ENCODE results near the gene SERGEF.
A peak's percentile ranks its signal among the peaks of the same experiment; 100 is the strongest.

- TF ChIP-seq POLR2AphosphoS5 (IDR thresholded peaks at IDR 0.05), result peak; percentile 30
- TF ChIP-seq, protein P1, sequence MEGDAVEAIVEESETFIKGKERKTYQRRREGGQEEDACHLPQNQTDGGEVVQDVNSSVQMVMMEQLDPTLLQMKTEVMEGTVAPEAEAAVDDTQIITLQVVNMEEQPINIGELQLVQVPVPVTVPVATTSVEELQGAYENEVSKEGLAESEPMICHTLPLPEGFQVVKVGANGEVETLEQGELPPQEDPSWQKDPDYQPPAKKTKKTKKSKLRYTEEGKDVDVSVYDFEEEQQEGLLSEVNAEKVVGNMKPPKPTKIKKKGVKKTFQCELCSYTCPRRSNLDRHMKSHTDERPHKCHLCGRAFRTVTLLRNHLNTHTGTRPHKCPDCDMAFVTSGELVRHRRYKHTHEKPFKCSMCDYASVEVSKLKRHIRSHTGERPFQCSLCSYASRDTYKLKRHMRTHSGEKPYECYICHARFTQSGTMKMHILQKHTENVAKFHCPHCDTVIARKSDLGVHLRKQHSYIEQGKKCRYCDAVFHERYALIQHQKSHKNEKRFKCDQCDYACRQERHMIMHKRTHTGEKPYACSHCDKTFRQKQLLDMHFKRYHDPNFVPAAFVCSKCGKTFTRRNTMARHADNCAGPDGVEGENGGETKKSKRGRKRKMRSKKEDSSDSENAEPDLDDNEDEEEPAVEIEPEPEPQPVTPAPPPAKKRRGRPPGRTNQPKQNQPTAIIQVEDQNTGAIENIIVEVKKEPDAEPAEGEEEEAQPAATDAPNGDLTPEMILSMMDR (IDR thresholded peaks at IDR 0.05), result peak; percentile 56 to 75 (median 64)
Observed at GRCh38 chr11:17991783-17992433, 20.9 kb downstream of the SERGEF start.

Data from prostate gland (tissue), 2 donors.